Measurements from ENCODE around the gene LY86. TPM values are rescaled to one million over a fixed set of nuclear protein-coding genes. Genes with fewer than 3 reads are reported as not detected.
A peak's percentile ranks its signal among the peaks of the same experiment; 100 is the strongest.

Gene LY86
- total RNA-seq, 2 experiments from 2014 or later, result 1.8 to 2.0 TPM

DNA sequence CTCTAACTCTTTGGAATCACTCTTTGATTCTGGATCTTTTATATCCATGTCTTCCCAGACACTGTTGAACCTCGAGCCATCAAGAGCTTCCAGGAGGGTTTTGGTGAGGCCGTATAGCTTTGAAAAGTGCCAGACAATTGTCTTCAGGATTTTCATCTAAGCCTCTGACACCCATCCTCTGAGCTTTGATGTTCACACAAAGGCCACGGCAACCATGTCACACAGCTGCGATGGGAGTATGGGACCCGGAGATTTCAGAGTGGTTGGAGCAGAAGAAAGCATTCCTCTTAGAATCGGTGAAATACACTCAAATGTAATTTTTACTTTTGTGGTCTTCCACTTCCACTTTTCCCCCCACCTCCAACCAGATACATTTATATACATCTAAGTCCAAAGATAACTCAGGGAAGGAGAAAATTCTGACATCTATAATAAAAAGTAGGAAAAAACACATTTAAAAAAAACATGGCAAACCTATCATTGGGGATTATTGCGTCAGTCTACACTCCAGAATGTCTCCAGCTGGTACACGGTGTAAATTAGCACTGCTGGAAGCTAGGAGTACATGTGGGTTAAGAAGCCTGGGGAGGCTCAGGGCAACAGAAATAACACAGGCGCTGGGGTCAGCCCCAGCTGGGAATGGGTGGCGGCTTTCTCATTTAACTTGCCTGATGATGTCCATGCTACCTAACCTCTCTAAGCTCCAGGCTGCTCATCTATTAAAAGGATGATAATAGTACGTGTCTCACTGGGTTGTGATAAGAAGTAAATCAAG, 92.7 kb downstream of the LY86 start:
- Mint-ChIP-seq H3K27me3 (ENCODE audit: low read depth) (no peaks in the 10 kb centered on the region), H3K36me3 (ENCODE audit: low read depth) (no peaks in the 10 kb centered on the region), H3K4me1 (ENCODE audit: low read depth) (peaks cover 25% of the 10 kb centered on the region), H3K9me3 (no peaks in the 10 kb centered on the region), H3K27ac (no peak overlapping the region), H3K4me3 (no peak overlapping the region)
- intact Hi-C loops (cut with micrococcal nuclease), result no loop called here
- DNase-seq, result no peak
- CTCF ChIA-PET, result interaction anchor here (0.7 to 1.4 kb wide), 2 partner anchors 15 to 213 kb away, joined by 3 to 4 read pairs; no protein-coding TSS in a partner anchor

DNA sequence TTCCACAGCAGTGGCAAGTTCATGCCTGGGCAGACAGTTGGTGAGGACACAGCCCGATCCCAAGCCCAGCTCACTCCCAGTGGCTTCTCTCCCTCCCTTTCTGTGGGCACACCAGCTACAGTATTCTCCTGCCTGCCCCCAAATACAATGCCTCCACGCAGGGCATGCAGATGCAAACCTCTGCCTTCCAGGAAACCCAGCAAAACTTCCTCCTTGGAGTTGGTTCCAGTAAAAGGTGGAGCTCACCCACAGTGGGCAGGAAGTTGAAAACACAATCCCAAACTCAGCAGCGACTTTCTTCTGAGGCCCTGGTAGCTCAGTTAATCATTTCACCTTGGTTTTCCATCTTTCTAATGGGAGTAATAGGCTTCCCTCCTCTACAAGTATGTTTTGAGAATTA, 93.7 kb downstream of the LY86 start:
- intact Hi-C loops (cut with micrococcal nuclease), result no loop called here
- Mint-ChIP-seq H3K27ac (no peak overlapping the region), H3K4me3 (no peak overlapping the region), H3K4me1 (ENCODE audit: low read depth) (peaks cover 22% of the 10 kb centered on the region), H3K9me3 (no peaks in the 10 kb centered on the region), H3K36me3 (ENCODE audit: low read depth) (no peaks in the 10 kb centered on the region), H3K27me3 (ENCODE audit: low read depth) (no peaks in the 10 kb centered on the region)
- CTCF ChIA-PET, result interaction anchor here (0.6 to 1.1 kb wide), 3 partner anchors 14 to 212 kb away, joined by 3 to 4 read pairs (median 3); no protein-coding TSS in a partner anchor
- no peak for DNase-seq

DNA sequence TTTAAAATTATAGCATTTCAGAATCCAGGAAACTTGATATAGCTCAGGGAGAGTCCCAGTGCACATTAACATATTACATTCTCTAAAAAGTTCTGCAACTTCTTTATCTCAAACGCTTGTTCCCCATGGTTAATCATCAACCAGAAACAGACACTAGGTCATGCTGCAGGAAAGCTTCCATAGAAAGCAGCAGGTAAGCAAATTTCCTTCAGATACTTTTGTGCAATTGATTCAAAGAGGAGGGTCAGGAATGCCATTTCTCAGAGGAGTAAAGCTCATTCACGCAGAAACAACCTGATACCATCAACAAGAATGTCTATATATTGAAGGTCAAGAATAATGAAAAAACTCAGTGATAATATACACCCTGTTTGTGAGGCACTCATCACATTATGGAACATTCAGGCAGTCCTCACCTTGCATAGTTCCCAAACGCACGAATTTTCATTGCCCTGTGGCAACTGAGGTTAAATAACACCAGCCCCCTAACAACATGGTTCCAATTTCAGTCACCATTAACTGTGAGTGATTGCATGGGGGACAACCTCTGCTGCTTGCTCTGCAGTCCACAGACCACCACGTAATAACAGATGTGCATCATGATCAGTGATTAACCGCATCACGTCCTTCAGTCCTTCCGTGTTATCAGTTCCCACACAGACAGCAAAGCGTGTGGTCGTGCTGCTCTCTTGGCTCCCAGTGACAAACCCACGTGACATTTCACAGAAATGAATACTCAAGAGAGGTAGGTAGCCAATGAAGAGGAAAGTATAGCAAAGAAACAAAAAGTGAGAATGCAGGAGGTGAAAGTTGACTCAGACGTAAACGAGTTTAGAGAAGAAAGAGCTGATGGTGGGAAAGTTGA, 95.7 kb downstream of the LY86 start:
- Mint-ChIP-seq H3K4me1 (ENCODE audit: low read depth) (peaks cover 33% of the 10 kb centered on the region), H3K36me3 (ENCODE audit: low read depth) (no peaks in the 10 kb centered on the region), H3K27me3 (ENCODE audit: low read depth) (no peaks in the 10 kb centered on the region), H3K9me3 (no peaks in the 10 kb centered on the region), H3K4me3 (no peak overlapping the region), H3K27ac (peak overlapping the region; percentile 39)
- peak; percentile 63 for DNase-seq
- intact Hi-C loops (cut with micrococcal nuclease), result no loop called here
- CTCF ChIA-PET, result interaction anchor here (0.6 to 1.1 kb wide), 3 partner anchors 13 to 469 kb away, joined by 4 to 7 read pairs (median 7); no protein-coding TSS in a partner anchor

DNA sequence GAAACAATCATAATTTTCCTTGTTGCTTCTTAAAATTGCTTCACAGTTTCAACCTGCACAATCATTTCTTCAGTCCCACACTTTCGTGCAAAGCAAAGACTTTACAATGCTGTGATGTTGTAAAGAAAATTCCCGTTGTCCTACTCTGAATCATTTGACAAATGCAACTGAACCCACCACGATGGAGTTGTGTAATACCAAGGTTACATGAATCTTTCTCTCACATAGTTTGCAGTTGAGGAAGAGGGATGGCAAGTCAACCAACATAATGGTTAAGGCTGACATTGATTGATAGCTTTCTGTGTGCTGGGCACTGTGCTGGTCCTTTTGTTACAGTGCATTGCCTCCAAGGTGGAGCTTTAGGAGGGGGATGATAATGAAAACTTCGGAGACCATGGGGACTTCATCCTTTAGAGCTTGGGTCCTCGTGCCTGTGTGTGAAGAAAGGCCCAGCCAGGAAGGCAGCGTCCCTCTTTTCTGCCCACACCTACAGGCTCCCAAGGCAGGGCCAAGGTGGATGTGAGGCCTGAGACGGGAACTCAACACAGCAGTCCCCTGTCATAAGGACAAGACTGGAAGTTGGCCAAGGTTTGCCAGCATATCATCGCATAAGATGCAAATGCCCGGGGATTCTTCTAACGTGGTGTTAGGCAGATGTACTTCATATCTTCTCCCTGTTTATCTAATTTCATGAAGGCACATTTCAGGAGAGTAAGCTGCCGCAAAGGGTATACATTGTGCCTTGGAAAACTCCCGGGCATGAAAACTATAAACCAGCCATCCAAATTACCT, 96.9 kb downstream of the LY86 start:
- intact Hi-C loops (cut with micrococcal nuclease), result no loop called here
- CTCF ChIA-PET, result no interaction called here
- Mint-ChIP-seq H3K9me3 (no peaks in the 10 kb centered on the region), H3K27me3 (ENCODE audit: low read depth) (no peaks in the 10 kb centered on the region), H3K27ac (no peak overlapping the region), H3K4me1 (ENCODE audit: low read depth) (peaks cover 33% of the 10 kb centered on the region), H3K36me3 (ENCODE audit: low read depth) (no peaks in the 10 kb centered on the region), H3K4me3 (no peak overlapping the region)
- DNase-seq, result no peak

DNA sequence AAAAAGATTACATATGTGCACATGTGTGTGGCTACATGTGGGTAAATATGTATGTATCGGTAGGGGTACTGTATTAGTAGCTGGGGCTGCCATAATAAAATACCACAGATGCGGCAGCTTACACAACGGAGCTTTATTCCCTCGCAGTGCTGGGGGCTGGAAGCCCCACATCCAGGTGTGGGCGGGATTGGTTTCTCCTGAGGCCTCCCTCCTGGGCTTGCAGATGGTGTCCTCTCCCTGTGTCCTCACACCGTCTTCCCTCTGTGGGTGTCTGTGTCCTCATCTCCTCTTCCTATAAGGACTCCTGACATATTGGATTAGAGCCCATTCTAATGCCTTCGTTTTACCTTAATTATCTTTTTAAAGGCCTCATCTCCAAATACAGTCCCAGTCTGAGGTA, 97.7 kb downstream of the LY86 start:
- DNase-seq, result no peak
- no peaks in the 10 kb centered on the region for H3K36me3 Mint-ChIP-seq (ENCODE audit: low read depth)
- intact Hi-C loops (cut with micrococcal nuclease), result no loop called here
- H3K9me3 Mint-ChIP-seq, result peaks cover 3% of the 10 kb centered on the region
- H3K27ac Mint-ChIP-seq, result no peak overlapping the region
- no peaks in the 10 kb centered on the region for H3K27me3 Mint-ChIP-seq (ENCODE audit: low read depth)
- no peak overlapping the region for H3K4me3 Mint-ChIP-seq
- H3K4me1 Mint-ChIP-seq (ENCODE audit: low read depth), result peaks cover 33% of the 10 kb centered on the region
- CTCF ChIA-PET, result interaction anchor here (0.7 kb wide), 1 partner anchor 643 kb away, joined by 5 read pairs; no protein-coding TSS in a partner anchor

DNA sequence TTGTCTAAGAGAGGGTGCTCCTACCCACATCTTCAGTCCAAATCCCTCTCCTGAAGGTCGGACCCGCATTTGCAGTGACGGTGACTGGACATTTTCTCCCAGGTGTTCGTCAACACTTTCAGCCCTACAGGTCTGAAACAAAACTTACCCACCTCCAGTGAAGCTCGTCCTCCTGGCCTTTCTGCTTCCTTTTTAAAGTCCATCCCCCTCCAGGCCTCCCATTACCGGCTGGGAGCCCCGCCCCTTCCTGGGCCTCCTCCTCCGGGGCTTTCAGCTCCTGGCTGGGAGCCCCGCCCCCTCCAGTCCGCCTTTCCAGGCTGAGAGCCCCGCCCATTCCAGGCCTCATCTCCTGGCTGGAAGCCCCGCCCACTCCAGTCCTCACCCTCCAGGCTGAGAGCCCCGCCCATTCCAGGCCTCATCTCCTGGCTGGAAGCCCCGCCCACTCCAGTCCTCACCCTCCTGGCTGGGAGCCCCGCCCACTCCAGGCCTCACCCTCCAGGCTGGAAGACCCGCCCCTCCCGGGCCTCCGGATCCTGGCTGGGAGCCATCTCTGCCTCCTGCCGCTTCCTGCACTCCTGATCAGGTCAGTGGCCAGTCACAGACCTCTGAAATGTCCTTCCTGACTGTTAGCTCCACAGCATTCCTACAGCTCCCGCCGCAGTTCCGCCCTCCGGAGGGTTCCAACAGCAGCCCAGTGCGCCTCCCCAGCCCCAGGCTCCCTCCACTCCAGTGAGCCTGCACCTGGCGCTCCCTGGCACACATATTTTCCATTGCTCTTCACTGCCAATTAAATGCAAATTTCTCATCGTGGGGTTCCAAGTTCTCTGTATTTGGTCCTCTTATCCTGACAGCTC, 98.5 kb downstream of the LY86 start:
- H3K4me3 Mint-ChIP-seq, result no peak overlapping the region
- H3K27me3 Mint-ChIP-seq (ENCODE audit: low read depth), result no peaks in the 10 kb centered on the region
- H3K4me1 Mint-ChIP-seq (ENCODE audit: low read depth), result peaks cover 33% of the 10 kb centered on the region
- intact Hi-C loops (cut with micrococcal nuclease), result no loop called here
- peaks cover 3% of the 10 kb centered on the region for H3K9me3 Mint-ChIP-seq
- H3K27ac Mint-ChIP-seq, result no peak overlapping the region
- no peaks in the 10 kb centered on the region for H3K36me3 Mint-ChIP-seq (ENCODE audit: low read depth)
- CTCF ChIA-PET, result interaction anchor here (0.6 to 0.7 kb wide), 2 partner anchors 10 to 642 kb away, joined by 4 to 5 read pairs; no protein-coding TSS in a partner anchor
- DNase-seq, result peak; percentile 25

DNA sequence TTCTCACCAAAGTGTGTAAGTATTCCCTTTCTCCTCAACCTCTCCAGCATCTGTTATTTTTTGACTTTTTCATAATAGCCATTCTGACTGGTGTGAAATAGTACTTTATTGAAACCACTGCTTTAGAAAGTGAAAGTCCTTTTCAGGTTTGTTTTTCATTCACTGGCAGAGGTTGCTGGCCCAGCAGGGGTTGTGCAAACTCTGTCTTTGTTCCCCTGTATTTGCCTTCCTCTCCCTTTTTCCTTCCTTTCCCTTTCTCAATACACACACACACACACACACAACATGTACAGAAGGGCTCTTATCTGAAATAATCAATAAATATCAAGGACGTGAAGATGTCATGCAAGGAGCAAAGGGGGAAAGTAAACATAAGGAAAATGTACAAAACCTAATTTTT, 99.8 kb downstream of the LY86 start:
- H3K9me3 Mint-ChIP-seq, result peaks cover 3% of the 10 kb centered on the region
- no peaks in the 10 kb centered on the region for H3K27me3 Mint-ChIP-seq (ENCODE audit: low read depth)
- H3K4me3 Mint-ChIP-seq, result no peak overlapping the region
- H3K36me3 Mint-ChIP-seq (ENCODE audit: low read depth), result no peaks in the 10 kb centered on the region
- H3K27ac Mint-ChIP-seq, result no peak overlapping the region
- H3K4me1 Mint-ChIP-seq (ENCODE audit: low read depth), result peaks cover 33% of the 10 kb centered on the region
- DNase-seq, result no peak
- CTCF ChIA-PET, result no interaction called here
- intact Hi-C loops (cut with micrococcal nuclease), result no loop called here

DNA sequence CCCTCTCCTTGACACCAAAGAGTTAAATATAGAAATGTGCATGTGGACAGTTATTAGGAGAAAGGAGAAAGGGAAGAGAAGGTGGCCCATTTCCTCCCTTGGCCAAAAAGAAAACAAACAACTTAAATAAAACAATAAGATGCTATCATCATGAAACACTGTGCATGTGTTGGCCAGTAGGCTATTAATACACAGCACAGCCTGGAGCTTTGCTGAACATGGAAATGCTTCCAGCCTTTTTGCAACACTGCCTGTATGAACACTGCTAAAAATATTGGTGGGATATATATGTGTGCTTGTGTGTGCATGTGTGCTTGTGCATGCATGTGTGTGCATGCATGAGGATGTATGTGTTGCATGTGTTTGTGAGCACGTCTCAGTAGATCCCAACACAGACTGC, 100.4 kb downstream of the LY86 start:
- CTCF ChIA-PET, result no interaction called here
- Mint-ChIP-seq H3K36me3 (ENCODE audit: low read depth) (no peaks in the 10 kb centered on the region), H3K4me1 (ENCODE audit: low read depth) (peaks cover 27% of the 10 kb centered on the region), H3K27me3 (ENCODE audit: low read depth) (no peaks in the 10 kb centered on the region), H3K4me3 (no peak overlapping the region), H3K9me3 (peaks cover 3% of the 10 kb centered on the region), H3K27ac (no peak overlapping the region)
- intact Hi-C loops (cut with micrococcal nuclease), result no loop called here
- DNase-seq, result no peak

DNA sequence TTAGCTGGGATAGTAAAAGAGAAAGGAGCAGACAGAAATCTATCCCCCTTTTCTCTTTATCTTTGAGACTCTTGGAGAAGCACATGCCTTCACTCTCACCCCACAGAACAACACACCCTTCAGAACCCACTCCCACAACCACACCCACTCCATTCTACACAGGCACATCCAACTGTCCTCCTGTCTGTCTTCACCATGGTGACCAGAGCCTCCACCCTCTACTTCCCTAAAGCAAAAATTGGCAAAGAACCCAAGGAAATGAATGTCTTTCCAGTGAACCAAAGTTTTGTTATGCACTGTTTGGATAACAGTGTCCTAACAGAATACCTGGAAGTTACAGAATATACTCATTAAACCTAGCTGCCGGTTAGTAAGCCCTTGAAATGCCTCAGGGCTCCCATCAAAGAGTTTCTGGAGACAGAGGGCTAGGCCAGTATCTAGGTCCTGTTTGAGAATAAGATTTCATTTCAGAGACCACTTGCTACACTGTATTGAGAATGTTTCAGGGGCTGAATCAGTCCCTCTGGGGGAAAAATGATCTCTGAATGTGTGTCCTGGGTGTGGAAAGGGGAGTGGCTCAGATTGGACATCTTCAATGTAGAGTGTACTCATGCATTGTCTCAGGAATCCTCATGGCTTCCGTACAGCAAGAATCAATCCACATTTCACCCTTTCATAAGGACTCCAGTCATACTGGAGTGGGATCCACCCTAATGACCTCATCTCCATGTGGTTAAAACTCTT, 101.1 kb downstream of the LY86 start:
- Mint-ChIP-seq H3K4me3 (no peak overlapping the region), H3K27me3 (ENCODE audit: low read depth) (no peaks in the 10 kb centered on the region), H3K36me3 (ENCODE audit: low read depth) (no peaks in the 10 kb centered on the region), H3K27ac (no peak overlapping the region), H3K9me3 (peaks cover 3% of the 10 kb centered on the region), H3K4me1 (ENCODE audit: low read depth) (peaks cover 22% of the 10 kb centered on the region)
- no peak for DNase-seq
- intact Hi-C loops (cut with micrococcal nuclease), result no loop called here
- CTCF ChIA-PET, result interaction anchor here (0.7 kb wide), 1 partner anchor 13 kb away, joined by 3 read pairs; no protein-coding TSS in a partner anchor

DNA sequence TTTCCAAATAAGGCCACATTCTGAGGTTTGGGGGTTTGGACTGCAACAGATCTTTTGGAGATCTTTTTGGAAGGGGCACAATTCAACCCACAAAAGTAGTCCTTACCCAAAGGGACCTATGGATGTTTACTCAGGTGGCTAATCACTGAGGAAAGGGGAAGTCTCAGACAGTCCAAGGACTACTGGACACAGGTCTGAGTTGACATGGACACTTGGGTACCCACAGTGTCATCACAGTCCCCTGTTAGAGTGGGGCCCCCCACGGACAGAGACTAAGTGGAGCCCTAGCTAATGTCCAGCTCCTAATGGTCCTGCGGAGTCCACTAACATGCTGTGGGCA, 101.6 kb downstream of the LY86 start:
- H3K27ac Mint-ChIP-seq, result no peak overlapping the region
- DNase-seq, result no peak
- intact Hi-C loops (cut with micrococcal nuclease), result no loop called here
- CTCF ChIA-PET, result interaction anchor here (0.7 kb wide), 1 partner anchor 13 kb away, joined by 3 read pairs; no protein-coding TSS in a partner anchor
- peaks cover 3% of the 10 kb centered on the region for H3K9me3 Mint-ChIP-seq
- peaks cover 18% of the 10 kb centered on the region for H3K4me1 Mint-ChIP-seq (ENCODE audit: low read depth)
- no peaks in the 10 kb centered on the region for H3K36me3 Mint-ChIP-seq (ENCODE audit: low read depth)
- no peak overlapping the region for H3K4me3 Mint-ChIP-seq
- peaks cover under 1% of the 10 kb centered on the region for H3K27me3 Mint-ChIP-seq (ENCODE audit: low read depth)

DNA sequence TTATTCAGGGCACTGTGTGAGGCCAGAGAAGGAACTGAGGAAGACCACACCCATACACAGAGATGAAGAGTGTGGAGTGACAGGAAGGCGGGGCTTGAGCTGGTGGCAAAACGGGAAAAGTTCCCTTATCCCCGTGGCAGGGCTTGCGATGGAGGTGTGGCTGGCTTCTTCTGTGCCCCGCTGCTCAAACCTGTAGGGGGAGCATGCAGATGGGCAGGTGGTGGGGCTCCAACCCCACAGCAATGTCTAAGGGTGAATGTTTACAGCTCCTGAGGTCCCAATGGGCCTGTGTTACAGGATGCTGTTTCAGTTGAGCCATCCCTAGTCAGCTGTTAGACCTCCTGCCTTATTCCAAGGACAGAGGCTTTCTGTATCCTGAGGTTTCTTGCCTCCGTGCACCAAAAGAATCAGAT, 105.9 kb downstream of the LY86 start:
- Mint-ChIP-seq H3K4me3 (no peak overlapping the region), H3K4me1 (ENCODE audit: low read depth) (no peaks in the 10 kb centered on the region), H3K27ac (no peak overlapping the region), H3K36me3 (ENCODE audit: low read depth) (no peaks in the 10 kb centered on the region), H3K9me3 (peaks cover 3% of the 10 kb centered on the region), H3K27me3 (ENCODE audit: low read depth) (peaks cover 6% of the 10 kb centered on the region)
- CTCF ChIA-PET, result interaction anchor here (0.5 kb wide), 1 partner anchor 581 kb away, joined by 3 read pairs; no protein-coding TSS in a partner anchor
- intact Hi-C loops (cut with micrococcal nuclease), result no loop called here
- no peak for DNase-seq

Data from activated naive CD4-positive, alpha-beta T cell treated with anti-CD3 and anti-CD28 coated beads for 36 hours (primary cell).